HEK293 (cell line): ENCODE data around the gene ZNF786.

Source experiments
- CTCF ChIA-PET: fragments of 350-600 bp; formaldehyde crosslinking; extraction: SDS; loops from one replicate; lab custom pipeline; 2021; ENCODE audit warnings: antibody characterized with exemption; lab: Yijun Ruan, JAX
- POLR2A ChIA-PET: fragments of 300-600 bp; formaldehyde crosslinking; extraction: SDS; loops from one replicate; lab custom pipeline; 2020; ENCODE audit warnings: antibody characterized with exemption, inconsistent platforms; lab: Yijun Ruan, JAX
- H3K27ac ChIP-seq: fragments of 200-500 bp; sonication (Bioruptor generic); 2 replicates; pipeline ENCODE4 v1.5.1; 2014; ENCODE audit warnings: low read depth, low read length, control low read depth, inconsistent platforms; ENCODE audit errors: extremely low read depth
- H3K36me3 ChIP-seq, 2 experiments: fragments of 200-500 bp in 1 of 2; sonication (Bioruptor generic) in 1 of 2; 1 replicate in 1 of 2; 2 replicates in 1 of 2; pipeline ENCODE4 v1.5.1; 2014 to 2017; ENCODE audit warnings: inconsistent platforms in 2 of 2, low read length in 2 of 2; ENCODE audit not compliant: control insufficient read depth in 2 of 2, insufficient read depth in 1 of 2
- H3K4me1 ChIP-seq: fragments of 200-500 bp; sonication (Bioruptor generic); 2 replicates; pipeline ENCODE4 v1.5.1; 2014; ENCODE audit warnings: mild to moderate bottlenecking, low read length, inconsistent platforms; ENCODE audit not compliant: control insufficient read depth, insufficient read depth
- H3K4me3 ChIP-seq: 2 replicates; pipeline ENCODE4 v1.5.1; 2011; ENCODE audit warnings: low read depth, mild to moderate bottlenecking, control low read depth, low read length, moderate library complexity
- H3K9me3 ChIP-seq: fragments of 200-500 bp; sonication (Bioruptor generic); 2 replicates; pipeline ENCODE4 v1.5.1; 2014; ENCODE audit warnings: low read depth, low read length, inconsistent platforms; ENCODE audit not compliant: control insufficient read depth, insufficient read depth
- BCL11B ChIP-seq: fragments of 450-650 bp; formaldehyde crosslinking; IDR thresholded peaks from 2 replicates; pipeline ENCODE4 v1.5.1; 2016; ENCODE audit warnings: low read depth, missing biosample characterization, missing genetic modification characterization
- EGR2 ChIP-seq: fragments of 450-650 bp; formaldehyde crosslinking; IDR thresholded peaks from 2 replicates; pipeline ENCODE4 v1.5.1; 2016; ENCODE audit warnings: low read depth, missing biosample characterization, missing genetic modification characterization
- IKZF3 ChIP-seq: fragments of 450-650 bp; IDR thresholded peaks from 2 replicates; pipeline ENCODE4 v1.5.0; 2018; ENCODE audit warnings: missing biosample characterization, mild to moderate bottlenecking, missing genetic modification characterization, moderate library complexity
- MZF1 ChIP-seq: fragments of 450-650 bp; formaldehyde crosslinking; IDR thresholded peaks from 2 replicates; pipeline ENCODE4 v1.5.1; 2017; ENCODE audit warnings: missing biosample characterization, missing genetic modification characterization, borderline replicate concordance
- PBX3 ChIP-seq: sonication (generic); formaldehyde crosslinking; IDR thresholded peaks from 2 replicates; pipeline ENCODE4 v1.8.1; 2022; ENCODE audit warnings: mild to moderate bottlenecking, moderate library complexity, missing genetic modification reagents
- PRDM6 ChIP-seq: fragments of 450-650 bp; formaldehyde crosslinking; IDR thresholded peaks from 2 replicates; pipeline ENCODE4 v1.5.1; 2017; ENCODE audit warnings: missing biosample characterization, missing genetic modification characterization
- SP3 ChIP-seq: fragments of 450-650 bp; formaldehyde crosslinking; IDR thresholded peaks from 2 replicates; pipeline ENCODE4 v1.5.1; 2016; ENCODE audit warnings: missing biosample characterization, missing genetic modification characterization
- ZBTB1 ChIP-seq: fragments of 450-650 bp; formaldehyde crosslinking; IDR thresholded peaks from 2 replicates; pipeline ENCODE4 v1.5.1; 2016; ENCODE audit warnings: missing biosample characterization, missing genetic modification characterization
- ZFP41 ChIP-seq: fragments of 450-650 bp; formaldehyde crosslinking; IDR thresholded peaks from 2 replicates; pipeline ENCODE4 v1.5.1; 2016; ENCODE audit warnings: missing biosample characterization, missing genetic modification characterization, borderline replicate concordance
- ZFP69B ChIP-seq: fragments of 450-650 bp; formaldehyde crosslinking; IDR thresholded peaks from 2 replicates; pipeline ENCODE4 v1.5.1; 2016; ENCODE audit warnings: missing biosample characterization, missing genetic modification characterization
- ZNF112 ChIP-seq: fragments of 450-650 bp; formaldehyde crosslinking; IDR thresholded peaks from 2 replicates; pipeline ENCODE4 v1.5.0; 2017; ENCODE audit warnings: missing biosample characterization, missing genetic modification characterization
- ZNF148 ChIP-seq: fragments of 450-650 bp; formaldehyde crosslinking; IDR thresholded peaks from 2 replicates; pipeline ENCODE4 v1.5.0; 2017; ENCODE audit warnings: missing biosample characterization, missing genetic modification characterization, borderline replicate concordance
- ZNF211 ChIP-seq: fragments of 450-650 bp; formaldehyde crosslinking; IDR thresholded peaks from 2 replicates; pipeline ENCODE4 v1.5.1; 2016; ENCODE audit warnings: low read depth, missing biosample characterization, missing genetic modification characterization
- ZNF248 ChIP-seq: fragments of 450-650 bp; formaldehyde crosslinking; IDR thresholded peaks from 2 replicates; pipeline ENCODE4 v1.5.1; 2017; ENCODE audit warnings: missing biosample characterization, missing genetic modification characterization
- ZNF335 ChIP-seq: fragments of 450-650 bp; formaldehyde crosslinking; conservative IDR thresholded peaks from 2 replicates; pipeline ENCODE4 v1.5.1; 2016; ENCODE audit warnings: missing biosample characterization, missing genetic modification characterization
- ZNF37A ChIP-seq: fragments of 450-650 bp; IDR thresholded peaks from 2 replicates; pipeline ENCODE4 v1.5.1; 2018; ENCODE audit warnings: missing biosample characterization, missing genetic modification characterization
- ZNF548 ChIP-seq: fragments of 450-650 bp; formaldehyde crosslinking; IDR thresholded peaks from 2 replicates; pipeline ENCODE4 v1.5.1; 2016; ENCODE audit warnings: missing biosample characterization, missing genetic modification characterization
- ZNF558 ChIP-seq: fragments of 450-650 bp; formaldehyde crosslinking; IDR thresholded peaks from 2 replicates; pipeline ENCODE4 v1.5.1; 2016; ENCODE audit warnings: missing biosample characterization, missing genetic modification characterization
- ZNF596 ChIP-seq: fragments of 450-650 bp; IDR thresholded peaks from 2 replicates; pipeline ENCODE4 v1.5.0; 2018; ENCODE audit warnings: missing biosample characterization, mild to moderate bottlenecking, missing genetic modification characterization, moderate library complexity
- ZNF704 ChIP-seq: fragments of 450-650 bp; formaldehyde crosslinking; IDR thresholded peaks from 2 replicates; pipeline ENCODE4 v1.5.1; 2016; ENCODE audit warnings: missing biosample characterization, missing genetic modification characterization
- ZNF76 ChIP-seq: fragments of 450-650 bp; formaldehyde crosslinking; IDR thresholded peaks from 2 replicates; pipeline ENCODE4; 2016; ENCODE audit warnings: low read depth, missing biosample characterization, missing genetic modification characterization, borderline replicate concordance

The ZNF786 gene

GRCh38 chr7:149081914-149082313, 8.6 kb downstream of the ZNF786 start:
- ChIA-PET CTCF (no interaction called here), POLR2A (no interaction called here)
- Histone ChIP-seq H3K4me3 (no peak overlapping the region), H3K9me3 (no peaks in the 10 kb centered on the region), H3K27ac (no peak overlapping the region), H3K36me3 (peaks cover 0 to 19% of the 10 kb centered on the region in 2 experiments; a peak in 2 of 3 replicates), H3K4me1 (no peaks in the 10 kb centered on the region)
- TF ChIP-seq BCL11B (tag by site-specific recombination): no peak

GRCh38 chr7:149077594-149077993, 12.9 kb downstream of the ZNF786 start:
- no peak overlapping the region for H3K4me3 ChIP-seq
- TF ChIP-seq ZNF211 (tag by site-specific recombination) (no peak), ZNF248 (tag by site-specific recombination) (no peak), SP3 (tag by site-specific recombination) (no peak), ZNF148 (no peak), ZFP41 (tag by site-specific recombination) (no peak), ZNF558 (tag by site-specific recombination) (no peak), ZNF112 (no peak), ZNF548 (tag by site-specific recombination) (no peak), MZF1 (no peak), ZNF37A (tag by site-specific recombination) (no peak), PBX3 (no peak), ZNF596 (no peak), ZNF335 (no peak), ZNF704 (no peak), ZBTB1 (no peak), PRDM6 (tag by site-specific recombination) (no peak), IKZF3 (tag by site-specific recombination) (no peak), EGR2 (tag by site-specific recombination) (no peak), ZFP69B (tag by site-specific recombination) (no peak), ZNF76 (tag by site-specific recombination) (no peak)
- ChIA-PET CTCF (interaction anchor here (1.0 kb wide), 1 partner anchor 12 kb away, joined by 3 read pairs; no protein-coding TSS in a partner anchor), POLR2A (interaction anchor here (0.6 kb wide), 1 partner anchor 51 kb away, joined by 8 read pairs; no protein-coding TSS in a partner anchor)
- no peaks in the 10 kb centered on the region for H3K4me1 ChIP-seq
- H3K27ac ChIP-seq: no peak overlapping the region
- H3K9me3 ChIP-seq: no peaks in the 10 kb centered on the region
- peaks cover 4 to 33% of the 10 kb centered on the region in 2 experiments; a peak in 2 of 3 replicates for H3K36me3 ChIP-seq
